IMR-90 (cell line): ENCODE results near the gene TENM3.
A peak's percentile ranks its signal among the peaks of the same experiment; 100 is the strongest.

Source experiments
- FOS ChIP-seq: fragments of 150-350 bp; IDR thresholded peaks from 2 replicates; pipeline ENCODE4 v1.6.1; 2016; ENCODE audit warnings: low read depth, low read length
- MXI1 ChIP-seq: IDR thresholded peaks from 2 replicates; pipeline ENCODE4 v1.6.1; 2012; ENCODE audit warnings: low read depth, mild to moderate bottlenecking, low read length, moderate library complexity, borderline replicate concordance
- POLR2A ChIP-seq: IDR thresholded peaks from 2 replicates; pipeline ENCODE4 v1.6.1; 2012; ENCODE audit warnings: mild to moderate bottlenecking, low read depth, low read length
- RAD21 ChIP-seq: IDR thresholded peaks from 2 replicates; pipeline ENCODE4 v1.6.1; 2012; ENCODE audit warnings: low read length, improper control_type of control experiment
- RCOR1 ChIP-seq: IDR thresholded peaks from 2 replicates; pipeline ENCODE4 v1.6.1; 2012; ENCODE audit warnings: mild to moderate bottlenecking, low read length, improper control_type of control experiment; ENCODE audit not compliant: insufficient replicate concordance
- RFX5 ChIP-seq: IDR thresholded peaks from 2 replicates; pipeline ENCODE4 v1.8.0; 2012; ENCODE audit warnings: low read depth, mild to moderate bottlenecking, low read length, moderate library complexity
- SMC3 ChIP-seq: fragments of 150-350 bp; IDR thresholded peaks from 2 replicates; pipeline ENCODE4 v1.6.1; 2016; ENCODE audit warnings: low read depth, mild to moderate bottlenecking, antibody characterized with exemption, low read length, moderate library complexity
- TF ChIP-seq, protein P1 (sequence below): conservative IDR thresholded peaks from 2 replicates; pipeline ENCODE4 v1.5.1; 2012; ENCODE audit warnings: mild to moderate bottlenecking, low read depth, low read length, improper control_type of control experiment
- TF ChIP-seq, protein P2 (sequence below): fragments of 150-350 bp; IDR thresholded peaks from 2 replicates; pipeline ENCODE4 v1.6.1; 2017; ENCODE audit warnings: mild to moderate bottlenecking, antibody characterized with exemption, low read length, low read depth

DNA sequence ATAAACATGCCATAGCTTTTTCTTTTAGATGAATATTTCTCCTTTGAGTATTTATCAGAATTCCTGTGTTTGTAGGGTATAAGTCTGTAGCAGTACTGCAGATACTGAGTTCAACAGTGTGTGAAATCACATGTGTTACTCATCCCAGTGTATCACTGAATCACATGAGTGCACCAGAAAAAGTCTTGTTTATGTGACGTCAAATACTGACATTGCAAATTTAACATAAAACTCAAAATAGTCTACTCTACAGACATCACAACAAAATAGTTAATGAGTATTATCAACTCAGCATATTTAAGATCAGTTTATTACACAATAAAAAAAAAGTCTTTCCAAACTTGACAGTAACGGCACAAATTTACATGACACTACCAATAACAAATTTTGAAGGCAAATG, 452.6 kb downstream of the TENM3 start:
- TF ChIP-seq RAD21, result no peak
- TF ChIP-seq, protein P1, sequence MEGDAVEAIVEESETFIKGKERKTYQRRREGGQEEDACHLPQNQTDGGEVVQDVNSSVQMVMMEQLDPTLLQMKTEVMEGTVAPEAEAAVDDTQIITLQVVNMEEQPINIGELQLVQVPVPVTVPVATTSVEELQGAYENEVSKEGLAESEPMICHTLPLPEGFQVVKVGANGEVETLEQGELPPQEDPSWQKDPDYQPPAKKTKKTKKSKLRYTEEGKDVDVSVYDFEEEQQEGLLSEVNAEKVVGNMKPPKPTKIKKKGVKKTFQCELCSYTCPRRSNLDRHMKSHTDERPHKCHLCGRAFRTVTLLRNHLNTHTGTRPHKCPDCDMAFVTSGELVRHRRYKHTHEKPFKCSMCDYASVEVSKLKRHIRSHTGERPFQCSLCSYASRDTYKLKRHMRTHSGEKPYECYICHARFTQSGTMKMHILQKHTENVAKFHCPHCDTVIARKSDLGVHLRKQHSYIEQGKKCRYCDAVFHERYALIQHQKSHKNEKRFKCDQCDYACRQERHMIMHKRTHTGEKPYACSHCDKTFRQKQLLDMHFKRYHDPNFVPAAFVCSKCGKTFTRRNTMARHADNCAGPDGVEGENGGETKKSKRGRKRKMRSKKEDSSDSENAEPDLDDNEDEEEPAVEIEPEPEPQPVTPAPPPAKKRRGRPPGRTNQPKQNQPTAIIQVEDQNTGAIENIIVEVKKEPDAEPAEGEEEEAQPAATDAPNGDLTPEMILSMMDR, result no peak
- no peak for TF ChIP-seq RCOR1
- TF ChIP-seq MXI1, result no peak
- TF ChIP-seq, protein P2, sequence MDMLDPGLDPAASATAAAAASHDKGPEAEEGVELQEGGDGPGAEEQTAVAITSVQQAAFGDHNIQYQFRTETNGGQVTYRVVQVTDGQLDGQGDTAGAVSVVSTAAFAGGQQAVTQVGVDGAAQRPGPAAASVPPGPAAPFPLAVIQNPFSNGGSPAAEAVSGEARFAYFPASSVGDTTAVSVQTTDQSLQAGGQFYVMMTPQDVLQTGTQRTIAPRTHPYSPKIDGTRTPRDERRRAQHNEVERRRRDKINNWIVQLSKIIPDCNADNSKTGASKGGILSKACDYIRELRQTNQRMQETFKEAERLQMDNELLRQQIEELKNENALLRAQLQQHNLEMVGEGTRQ, result peak; percentile 27; the same call in 1 of the 2 replicates
- TF ChIP-seq FOS, result 0 out of 2 replicates have a peak, but pooled peaks have one; percentile 20
- no peak for TF ChIP-seq POLR2A
- TF ChIP-seq SMC3, result no peak
- TF ChIP-seq RFX5, result no peak
